ENCODE measurements around the gene ARNT2.

The ARNT2 gene

GRCh38 chr15:80577552-80578205 is 173.5 kb downstream of the ARNT2 start:
- H3K4me3 ChIP-seq (ENCODE audit: low read length): no peak overlapping the region
- H3K36me3 ChIP-seq (ENCODE audit: insufficient read depth, low read depth, low read length): 0 out of 2 replicates have a peak, but pooled peaks cover 7% of the 10 kb centered on the region
- no peak overlapping the region for H3K27ac ChIP-seq (ENCODE audit: low read length)
- H3K4me1 ChIP-seq (ENCODE audit: insufficient read depth, low read length): no peaks in the 10 kb centered on the region
- H3K9ac ChIP-seq (ENCODE audit: low read depth, low read length): no peak overlapping the region
- no peaks in the 10 kb centered on the region for H3K9me3 ChIP-seq (ENCODE audit: insufficient read depth, low read depth, low read length)
- H3K27me3 ChIP-seq (ENCODE audit: insufficient read depth, low read length): no peaks in the 10 kb centered on the region

- 0 out of 2 replicates have a peak, but pooled peaks cover 7% of the 10 kb centered on the region for H3K36me3 ChIP-seq (ENCODE audit: insufficient read depth, low read depth, low read length)
- no peak overlapping the region for H3K9ac ChIP-seq (ENCODE audit: low read depth, low read length)
- H3K27ac ChIP-seq (ENCODE audit: low read length): no peak overlapping the region
- H3K4me1 ChIP-seq (ENCODE audit: insufficient read depth, low read length): no peaks in the 10 kb centered on the region
- H3K4me3 ChIP-seq (ENCODE audit: low read length): no peak overlapping the region
- no peaks in the 10 kb centered on the region for H3K9me3 ChIP-seq (ENCODE audit: insufficient read depth, low read depth, low read length)
- H3K27me3 ChIP-seq (ENCODE audit: insufficient read depth, low read length): no peaks in the 10 kb centered on the region
These were observed 174.0 kb downstream of the ARNT2 start for GRCh38 chr15:80578206-80578595.

GRCh38 chr15:80578871-80579270 is 174.7 kb downstream of the ARNT2 start:
- 0 out of 2 replicates have a peak, but pooled peaks cover 7% of the 10 kb centered on the region for H3K36me3 ChIP-seq (ENCODE audit: insufficient read depth, low read depth, low read length)
- no peak overlapping the region for H3K9ac ChIP-seq (ENCODE audit: low read depth, low read length)
- no peaks in the 10 kb centered on the region for H3K4me1 ChIP-seq (ENCODE audit: insufficient read depth, low read length)
- H3K4me3 ChIP-seq (ENCODE audit: low read length): no peak overlapping the region
- H3K9me3 ChIP-seq (ENCODE audit: insufficient read depth, low read depth, low read length): no peaks in the 10 kb centered on the region
- H3K27ac ChIP-seq (ENCODE audit: low read length): no peak overlapping the region
- H3K27me3 ChIP-seq (ENCODE audit: insufficient read depth, low read length): no peaks in the 10 kb centered on the region

GRCh38 chr15:80579611-80580010 is 175.4 kb downstream of the ARNT2 start:
- Histone ChIP-seq H3K27ac (ENCODE audit: low read length) (no peak overlapping the region), H3K36me3 (ENCODE audit: insufficient read depth, low read depth, low read length) (0 out of 2 replicates have a peak, but pooled peaks cover 7% of the 10 kb centered on the region)

DNA sequence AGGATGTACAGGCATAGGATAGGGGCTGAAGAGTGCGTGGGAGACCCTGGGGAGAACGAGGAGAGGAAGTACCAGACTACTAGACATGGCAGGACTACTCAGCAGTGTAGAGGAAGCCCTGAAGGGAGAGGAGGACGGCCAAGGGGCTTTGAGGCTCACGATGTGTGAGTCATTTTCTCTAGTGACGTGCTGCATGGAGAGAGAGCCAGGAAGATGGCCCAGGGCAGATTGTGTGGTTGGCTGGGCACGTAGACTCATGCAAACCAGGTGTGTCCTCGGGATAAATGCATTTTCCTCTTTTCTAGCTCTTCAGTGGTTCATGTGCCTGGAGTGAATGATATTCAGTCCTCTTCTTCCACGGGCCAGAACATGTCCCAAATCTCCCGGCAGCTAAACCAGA is 175.9 kb downstream of the ARNT2 start:
- no peak overlapping the region for H3K4me3 ChIP-seq (ENCODE audit: low read length)
- no peak overlapping the region for H3K27ac ChIP-seq (ENCODE audit: low read length)
- 0 out of 2 replicates have a peak, but pooled peaks cover 7% of the 10 kb centered on the region for H3K36me3 ChIP-seq (ENCODE audit: insufficient read depth, low read depth, low read length)
- no peaks in the 10 kb centered on the region for H3K4me1 ChIP-seq (ENCODE audit: insufficient read depth, low read length)
- H3K27me3 ChIP-seq (ENCODE audit: insufficient read depth, low read length): no peaks in the 10 kb centered on the region
- H3K9me3 ChIP-seq (ENCODE audit: insufficient read depth, low read depth, low read length): no peaks in the 10 kb centered on the region
- H3K9ac ChIP-seq (ENCODE audit: low read depth, low read length): no peak overlapping the region

More at GRCh38 chr15:80579611-80580010, 175.4 kb downstream of the ARNT2 start:
- Histone ChIP-seq H3K4me1 (ENCODE audit: insufficient read depth, low read length) (no peaks in the 10 kb centered on the region), H3K9me3 (ENCODE audit: insufficient read depth, low read depth, low read length) (no peaks in the 10 kb centered on the region), H3K27me3 (ENCODE audit: insufficient read depth, low read length) (no peaks in the 10 kb centered on the region), H3K9ac (ENCODE audit: low read depth, low read length) (no peak overlapping the region), H3K4me3 (ENCODE audit: low read length) (no peak overlapping the region)

DNA sequence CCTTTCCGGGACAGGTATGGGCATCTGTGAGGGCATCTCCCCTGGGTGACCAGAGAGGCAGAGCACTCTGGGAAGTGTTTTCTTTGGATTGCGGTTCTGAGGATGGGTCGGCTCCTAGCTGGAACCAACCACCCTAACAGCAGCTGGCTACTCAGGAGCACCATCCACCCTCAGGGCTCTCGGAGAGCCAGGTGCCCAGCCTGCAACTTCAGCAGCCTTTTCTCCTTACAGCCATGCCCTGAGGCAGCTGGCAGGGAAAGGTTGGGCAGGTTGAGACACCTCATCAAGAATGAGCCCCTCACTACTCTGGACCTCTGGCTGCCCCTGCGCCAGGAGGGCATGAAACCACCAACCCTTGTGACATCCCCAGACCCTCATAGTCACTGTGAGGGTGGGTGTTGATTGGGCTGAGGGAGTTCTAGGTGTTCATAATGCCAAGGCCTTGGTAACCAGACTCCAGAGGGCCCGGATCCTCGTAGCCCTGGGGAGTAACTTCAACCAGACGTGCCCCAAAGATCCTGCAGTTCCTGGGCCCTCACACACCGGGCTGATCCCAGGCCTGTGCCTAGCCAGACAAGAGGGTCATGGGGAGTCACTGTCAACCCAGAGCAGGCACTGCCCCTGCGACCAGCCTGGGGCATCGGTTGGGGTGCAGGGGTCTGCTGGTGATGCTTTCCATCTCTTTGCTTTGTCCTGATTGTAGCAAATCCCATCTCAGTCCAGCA is 176.5 kb downstream of the ARNT2 start:
- Histone ChIP-seq H3K27ac (ENCODE audit: low read length) (no peak overlapping the region), H3K4me1 (ENCODE audit: insufficient read depth, low read length) (no peaks in the 10 kb centered on the region), H3K9ac (ENCODE audit: low read depth, low read length) (no peak overlapping the region), H3K9me3 (ENCODE audit: insufficient read depth, low read depth, low read length) (no peaks in the 10 kb centered on the region), H3K4me3 (ENCODE audit: low read length) (no peak overlapping the region), H3K36me3 (ENCODE audit: insufficient read depth, low read depth, low read length) (0 out of 2 replicates have a peak, but pooled peaks cover 7% of the 10 kb centered on the region), H3K27me3 (ENCODE audit: insufficient read depth, low read length) (no peaks in the 10 kb centered on the region)

- Histone ChIP-seq H3K9ac (ENCODE audit: low read depth, low read length) (no peak overlapping the region), H3K27ac (ENCODE audit: low read length) (no peak overlapping the region), H3K4me1 (ENCODE audit: insufficient read depth, low read length) (peaks cover 3% of the 10 kb centered on the region; the same call in 1 of the 2 replicates), H3K36me3 (ENCODE audit: insufficient read depth, low read depth, low read length) (0 out of 2 replicates have a peak, but pooled peaks cover 7% of the 10 kb centered on the region), H3K27me3 (ENCODE audit: insufficient read depth, low read length) (no peaks in the 10 kb centered on the region), H3K9me3 (ENCODE audit: insufficient read depth, low read depth, low read length) (no peaks in the 10 kb centered on the region), H3K4me3 (ENCODE audit: low read length) (no peak overlapping the region)
These were observed 177.8 kb downstream of the ARNT2 start for GRCh38 chr15:80581976-80582375.

DNA sequence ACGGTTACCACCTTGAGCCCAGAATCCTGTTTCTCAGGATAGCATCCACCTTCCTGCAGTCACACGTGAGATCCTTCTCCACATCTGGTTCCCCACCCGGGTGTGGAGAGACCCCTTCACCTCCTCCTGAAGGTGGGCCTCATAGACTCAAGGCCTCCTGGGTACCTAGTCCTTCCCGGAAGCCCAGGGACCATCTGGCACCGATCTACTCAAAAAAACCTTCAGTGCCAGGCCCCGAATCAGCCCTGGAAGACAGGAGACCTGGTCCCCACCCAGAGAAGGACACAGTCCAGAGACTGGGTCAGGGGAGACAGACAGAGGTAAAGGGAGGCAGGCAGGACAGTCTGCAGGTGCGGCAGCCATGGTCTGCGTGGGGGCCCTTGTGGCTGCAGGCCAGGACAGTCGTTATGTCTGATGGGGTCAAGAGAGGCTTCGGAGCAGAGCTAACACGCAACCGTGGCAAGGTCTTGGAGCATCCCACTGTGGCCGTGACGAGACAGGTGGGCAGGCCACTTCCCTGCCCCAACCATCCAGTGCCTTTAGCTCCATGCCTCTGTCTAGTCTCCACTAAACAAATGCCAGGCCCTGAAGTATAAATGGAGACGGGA is 178.7 kb downstream of the ARNT2 start:
- Histone ChIP-seq H3K27me3 (ENCODE audit: insufficient read depth, low read length) (no peaks in the 10 kb centered on the region), H3K36me3 (ENCODE audit: insufficient read depth, low read depth, low read length) (0 out of 2 replicates have a peak, but pooled peaks cover 7% of the 10 kb centered on the region), H3K4me3 (ENCODE audit: low read length) (no peak overlapping the region), H3K9me3 (ENCODE audit: insufficient read depth, low read depth, low read length) (no peaks in the 10 kb centered on the region), H3K27ac (ENCODE audit: low read length) (no peak overlapping the region), H3K4me1 (ENCODE audit: insufficient read depth, low read length) (peaks cover 3% of the 10 kb centered on the region; the same call in 1 of the 2 replicates), H3K9ac (ENCODE audit: low read depth, low read length) (no peak overlapping the region)

- Histone ChIP-seq H3K4me1 (ENCODE audit: insufficient read depth, low read length) (peaks cover 3% of the 10 kb centered on the region; the same call in 1 of the 2 replicates), H3K9ac (ENCODE audit: low read depth, low read length) (no peak overlapping the region), H3K36me3 (ENCODE audit: insufficient read depth, low read depth, low read length) (0 out of 2 replicates have a peak, but pooled peaks cover 7% of the 10 kb centered on the region), H3K9me3 (ENCODE audit: insufficient read depth, low read depth, low read length) (no peaks in the 10 kb centered on the region), H3K27me3 (ENCODE audit: insufficient read depth, low read length) (no peaks in the 10 kb centered on the region), H3K27ac (ENCODE audit: low read length) (no peak overlapping the region), H3K4me3 (ENCODE audit: low read length) (no peak overlapping the region)
These were observed 180.4 kb downstream of the ARNT2 start for GRCh38 chr15:80584561-80584964.

- Histone ChIP-seq H3K27me3 (ENCODE audit: insufficient read depth, low read length) (no peaks in the 10 kb centered on the region), H3K9me3 (ENCODE audit: insufficient read depth, low read depth, low read length) (no peaks in the 10 kb centered on the region), H3K27ac (ENCODE audit: low read length) (no peak overlapping the region), H3K4me1 (ENCODE audit: insufficient read depth, low read length) (peaks cover 3% of the 10 kb centered on the region; the same call in 1 of the 2 replicates), H3K9ac (ENCODE audit: low read depth, low read length) (no peak overlapping the region), H3K4me3 (ENCODE audit: low read length) (no peak overlapping the region), H3K36me3 (ENCODE audit: insufficient read depth, low read depth, low read length) (0 out of 2 replicates have a peak, but pooled peaks cover 7% of the 10 kb centered on the region)
These were observed 180.9 kb downstream of the ARNT2 start for GRCh38 chr15:80584973-80585525.

GRCh38 chr15:80585544-80586018 is 181.4 kb downstream of the ARNT2 start:
- H3K27me3 ChIP-seq (ENCODE audit: insufficient read depth, low read length): no peaks in the 10 kb centered on the region
- H3K4me3 ChIP-seq (ENCODE audit: low read length): no peak overlapping the region
- H3K9me3 ChIP-seq (ENCODE audit: insufficient read depth, low read depth, low read length): no peaks in the 10 kb centered on the region
- H3K36me3 ChIP-seq (ENCODE audit: insufficient read depth, low read depth, low read length): 0 out of 2 replicates have a peak, but pooled peaks cover 7% of the 10 kb centered on the region
- H3K9ac ChIP-seq (ENCODE audit: low read depth, low read length): no peak overlapping the region
- H3K4me1 ChIP-seq (ENCODE audit: insufficient read depth, low read length): peaks cover 3% of the 10 kb centered on the region; the same call in 1 of the 2 replicates
- H3K27ac ChIP-seq (ENCODE audit: low read length): no peak overlapping the region
